Measurements from ENCODE around the gene PALLD. TPM values are rescaled to one million over a fixed set of nuclear protein-coding genes. Genes with fewer than 3 reads are reported as not detected.
A peak's percentile ranks its signal among the peaks of the same experiment; 100 is the strongest.

The PALLD gene
- total RNA-seq, 1 donor from 2014 or later: 204 TPM

DNA sequence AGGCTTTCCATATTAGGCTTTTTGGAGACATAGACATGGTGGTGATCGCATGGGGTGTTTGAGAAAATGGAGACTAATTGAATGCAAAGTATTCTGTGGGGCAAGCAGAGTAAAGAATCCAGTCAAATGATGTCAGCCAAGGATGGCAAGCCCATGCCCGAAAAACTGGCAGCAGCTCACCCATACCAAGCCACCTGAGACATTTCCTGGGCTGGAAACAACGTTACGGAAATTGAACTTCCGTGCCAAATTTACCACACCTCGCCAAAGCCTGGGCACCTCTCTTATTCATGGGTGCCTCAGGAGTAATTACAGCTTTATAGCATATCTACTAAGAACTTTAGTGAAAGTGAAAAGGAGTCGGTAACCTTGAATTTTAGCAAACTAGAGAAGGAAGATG lies 346.8 kb downstream of the PALLD start:
- Histone ChIP-seq H3K27me3 (no peaks in the 10 kb centered on the region), H3K36me3 (peaks cover 0 to 5% of the 10 kb centered on the region in 2 donors), H3K4me1 (peaks cover 24 to 76% of the 10 kb centered on the region in 2 donors), H3K27ac (peak overlapping the region; percentile 97 to 99), H3K4me3 (peak overlapping the region in 1 of 2 donors; percentile 18), H3K9me3 (no peaks in the 10 kb centered on the region)
- DNase-seq (ENCODE audit: low spot score in 2 of 2): no peak
- intact Hi-C loops (cut with DNase I): no loop called here
- TF ChIP-seq, protein P1, sequence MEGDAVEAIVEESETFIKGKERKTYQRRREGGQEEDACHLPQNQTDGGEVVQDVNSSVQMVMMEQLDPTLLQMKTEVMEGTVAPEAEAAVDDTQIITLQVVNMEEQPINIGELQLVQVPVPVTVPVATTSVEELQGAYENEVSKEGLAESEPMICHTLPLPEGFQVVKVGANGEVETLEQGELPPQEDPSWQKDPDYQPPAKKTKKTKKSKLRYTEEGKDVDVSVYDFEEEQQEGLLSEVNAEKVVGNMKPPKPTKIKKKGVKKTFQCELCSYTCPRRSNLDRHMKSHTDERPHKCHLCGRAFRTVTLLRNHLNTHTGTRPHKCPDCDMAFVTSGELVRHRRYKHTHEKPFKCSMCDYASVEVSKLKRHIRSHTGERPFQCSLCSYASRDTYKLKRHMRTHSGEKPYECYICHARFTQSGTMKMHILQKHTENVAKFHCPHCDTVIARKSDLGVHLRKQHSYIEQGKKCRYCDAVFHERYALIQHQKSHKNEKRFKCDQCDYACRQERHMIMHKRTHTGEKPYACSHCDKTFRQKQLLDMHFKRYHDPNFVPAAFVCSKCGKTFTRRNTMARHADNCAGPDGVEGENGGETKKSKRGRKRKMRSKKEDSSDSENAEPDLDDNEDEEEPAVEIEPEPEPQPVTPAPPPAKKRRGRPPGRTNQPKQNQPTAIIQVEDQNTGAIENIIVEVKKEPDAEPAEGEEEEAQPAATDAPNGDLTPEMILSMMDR (IDR thresholded peaks at IDR 0.05): no peak

DNA sequence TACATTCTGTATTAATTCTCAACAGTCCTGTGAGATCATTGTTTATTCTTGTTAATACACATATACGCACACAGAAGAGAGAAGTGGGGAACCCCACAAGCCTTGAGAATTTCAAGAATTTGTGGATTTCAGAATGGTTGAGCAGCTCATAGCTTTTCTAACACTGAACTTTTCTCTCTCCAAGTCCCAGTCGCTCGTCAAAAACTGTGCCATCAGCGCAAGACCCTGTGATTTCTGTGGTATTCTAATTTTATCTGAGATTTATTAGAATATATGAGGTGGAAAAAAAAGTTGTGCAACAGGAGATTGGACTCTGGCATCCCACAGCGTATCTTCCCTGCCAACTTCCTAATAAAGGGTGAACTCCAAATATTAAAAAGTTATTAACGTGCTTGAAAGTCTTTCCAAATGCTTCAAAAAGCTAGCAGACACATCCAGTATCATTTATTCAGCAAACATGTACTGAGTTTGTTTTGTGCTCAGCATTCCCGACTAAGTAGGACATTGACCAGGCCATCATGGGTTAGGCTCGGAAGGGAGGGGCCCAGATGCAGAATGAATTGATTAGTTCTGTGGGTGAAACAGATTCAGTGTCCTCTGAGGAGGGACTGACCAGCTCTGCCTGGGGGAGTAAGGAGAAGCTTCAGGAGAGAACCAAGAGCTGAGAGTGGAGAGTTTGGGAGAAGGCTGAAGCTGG lies 347.6 kb downstream of the PALLD start:
- Histone ChIP-seq H3K4me3 (peak overlapping the region in 1 of 2 donors; percentile 18), H3K27ac (peak overlapping the region; percentile 97 to 99)
- TF ChIP-seq, protein P1 (IDR thresholded peaks at IDR 0.05): no peak

DNA sequence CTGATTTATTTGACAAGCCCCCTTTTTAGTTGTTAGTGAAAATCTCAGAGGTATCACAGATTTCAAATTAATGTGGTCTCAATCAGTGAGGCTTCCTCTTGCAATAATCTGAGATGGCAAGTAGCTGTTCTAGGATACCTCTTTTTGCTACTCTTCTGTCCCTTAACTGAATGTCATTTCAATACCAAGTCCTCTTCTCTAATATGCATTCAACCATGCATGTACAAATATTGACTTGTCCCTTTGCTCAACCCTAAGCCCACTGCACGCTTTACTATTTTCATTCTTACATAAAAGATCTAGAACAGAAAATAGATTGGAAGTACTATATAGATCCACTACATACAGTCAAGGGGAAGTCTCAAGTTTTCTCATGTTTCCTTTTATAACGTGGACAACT lies 349.0 kb downstream of the PALLD start:
- Histone ChIP-seq H3K27ac (peak overlapping the region; percentile 97 to 99), H3K4me3 (no peak overlapping the region), H3K36me3 (peaks cover 0 to 5% of the 10 kb centered on the region in 2 donors), H3K9me3 (no peaks in the 10 kb centered on the region), H3K4me1 (peaks cover 25 to 80% of the 10 kb centered on the region in 2 donors), H3K27me3 (no peaks in the 10 kb centered on the region)
- DNase-seq (ENCODE audit: low spot score in 2 of 2): no peak
- intact Hi-C loops (cut with DNase I): no loop called here
- TF ChIP-seq, protein P1 (IDR thresholded peaks at IDR 0.05): no peak

More for the DNA sequence above, 347.6 kb downstream of the PALLD start:
- Histone ChIP-seq H3K9me3 (no peaks in the 10 kb centered on the region), H3K36me3 (peaks cover 0 to 5% of the 10 kb centered on the region in 2 donors), H3K4me1 (peaks cover 26 to 76% of the 10 kb centered on the region in 2 donors), H3K27me3 (no peaks in the 10 kb centered on the region)
- intact Hi-C loops (cut with DNase I): no loop called here
- no peak for DNase-seq (ENCODE audit: low spot score in 2 of 2)

DNA sequence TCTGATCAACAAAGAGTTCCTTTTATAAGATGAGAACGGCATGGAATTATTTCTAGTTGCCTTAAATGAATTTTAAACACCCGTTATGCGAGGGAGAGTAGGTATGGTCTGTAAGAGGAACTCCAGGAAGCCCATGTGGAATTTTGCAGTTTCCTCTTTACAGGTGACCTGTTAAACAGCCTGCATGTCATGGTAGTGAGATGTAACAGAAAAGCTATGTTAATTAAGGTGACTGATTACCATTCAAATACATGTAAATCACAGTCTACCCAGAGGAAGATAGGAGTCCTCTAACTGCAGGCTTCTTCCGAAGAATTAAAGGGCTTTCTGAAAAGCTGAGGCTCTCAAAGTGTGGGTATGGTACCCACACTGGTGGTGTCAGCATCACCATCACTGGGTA lies 349.6 kb downstream of the PALLD start:
- peak overlapping the region; percentile 97 to 99 for H3K27ac ChIP-seq
- H3K4me3 ChIP-seq: no peak overlapping the region
- no peaks in the 10 kb centered on the region for H3K9me3 ChIP-seq
- peaks cover 25 to 80% of the 10 kb centered on the region in 2 donors for H3K4me1 ChIP-seq
- no peaks in the 10 kb centered on the region for H3K27me3 ChIP-seq
- intact Hi-C loops (cut with DNase I): no loop called here
- peaks cover 0 to 7% of the 10 kb centered on the region in 2 donors for H3K36me3 ChIP-seq
- DNase-seq (ENCODE audit: low spot score in 2 of 2): no peak
- TF ChIP-seq, protein P1 (IDR thresholded peaks at IDR 0.05): no peak

DNA sequence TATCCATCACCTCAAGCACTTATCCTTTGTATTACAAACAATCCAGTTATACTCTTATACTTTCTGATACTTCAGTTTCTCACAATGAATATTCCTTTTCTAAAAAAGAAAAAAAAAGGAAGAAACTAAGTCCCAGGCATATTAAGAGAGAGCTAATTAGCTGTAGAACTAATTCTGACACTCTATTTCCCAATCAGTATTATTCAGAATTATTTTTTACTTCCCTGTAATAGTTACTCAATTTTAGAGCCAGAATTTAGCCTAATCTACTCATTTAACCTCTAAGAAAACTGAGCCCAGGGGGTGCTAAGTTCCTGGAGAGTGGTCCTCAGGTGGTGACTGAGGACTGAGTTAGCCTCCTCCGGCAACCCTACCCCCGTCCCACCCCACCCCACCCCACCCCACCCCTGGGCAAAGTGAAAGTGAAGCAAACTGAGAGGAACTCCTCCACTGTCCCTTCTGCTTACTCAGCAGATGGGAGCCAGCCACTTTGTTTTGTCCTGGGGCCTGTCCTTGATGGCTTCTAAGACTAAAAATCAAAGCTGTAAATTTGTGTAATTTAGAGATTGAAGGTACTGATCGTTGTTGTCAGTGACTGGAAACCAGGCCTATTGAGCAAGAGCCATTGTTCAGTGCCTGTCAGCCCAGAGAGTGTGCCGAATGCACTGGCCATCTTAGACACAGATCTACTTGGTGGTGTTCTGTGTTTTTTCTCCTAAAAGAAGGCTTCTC lies 351.1 kb downstream of the PALLD start:
- Histone ChIP-seq H3K4me1 (peaks cover 14 to 79% of the 10 kb centered on the region in 2 donors), H3K27ac (peak overlapping the region; percentile 97 to 99), H3K36me3 (peaks cover 0 to 6% of the 10 kb centered on the region in 2 donors), H3K27me3 (no peaks in the 10 kb centered on the region), H3K9me3 (no peaks in the 10 kb centered on the region), H3K4me3 (peak overlapping the region in 1 of 2 donors; percentile 51)
- intact Hi-C loops (cut with DNase I): no loop called here
- DNase-seq (ENCODE audit: low spot score in 2 of 2): no peak
- TF ChIP-seq, protein P1 (IDR thresholded peaks at IDR 0.05): no peak
